ENCODE measurements around the gene SPP1.
"Not testable (repeated sequence)": the region's sequence is repeated elsewhere in the genome, so short reads cannot be mapped to it uniquely, and the experiment has no call there.

The SPP1 gene

DNA sequence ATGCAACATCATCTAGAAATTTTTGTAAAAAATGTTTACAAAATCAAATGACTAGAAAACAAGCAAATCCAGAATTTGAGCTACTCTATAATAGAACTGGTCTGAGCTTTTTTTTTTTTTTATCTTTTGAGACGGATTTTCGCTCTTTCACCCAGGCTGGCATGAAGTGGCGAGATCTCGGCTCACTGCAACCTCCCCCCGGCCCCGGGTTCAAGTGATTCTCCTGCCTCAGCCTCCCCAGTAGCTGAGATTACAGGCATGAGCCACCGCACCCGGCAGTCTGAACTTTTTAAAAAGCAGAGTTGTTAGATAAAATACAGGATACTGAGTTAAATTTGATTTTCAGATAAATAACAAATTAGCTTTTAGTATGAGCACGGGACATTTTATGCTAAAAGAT lies 11.0 kb downstream of the SPP1 start:
- no peak for DNase-seq (ENCODE audit: low read depth, low spot score)

DNA sequence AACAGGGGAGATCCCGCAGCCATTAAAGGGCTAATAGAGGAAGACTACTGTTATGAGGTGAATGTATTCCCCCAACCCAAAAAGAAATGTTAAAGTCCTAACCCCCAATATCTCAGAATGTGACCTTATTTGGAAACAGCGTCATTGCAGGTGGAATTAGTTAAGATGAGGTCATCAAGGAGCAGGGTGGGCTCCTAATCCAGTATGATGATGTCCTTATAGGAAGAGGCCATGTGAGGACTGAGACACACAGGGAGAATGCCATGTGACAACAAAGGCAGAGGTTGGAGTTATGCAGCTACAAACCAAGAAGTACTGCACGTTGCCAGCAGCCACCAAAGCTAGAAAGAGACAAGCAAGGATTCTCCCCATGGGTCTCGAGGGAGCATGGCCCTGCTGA lies 14.3 kb downstream of the SPP1 start:
- no peak for DNase-seq (ENCODE audit: low read depth, low spot score)

GRCh38 chr4:87995435-87995834 lies 19.9 kb downstream of the SPP1 start:
- DNase-seq (ENCODE audit: low read depth, low spot score), result no peak

DNA sequence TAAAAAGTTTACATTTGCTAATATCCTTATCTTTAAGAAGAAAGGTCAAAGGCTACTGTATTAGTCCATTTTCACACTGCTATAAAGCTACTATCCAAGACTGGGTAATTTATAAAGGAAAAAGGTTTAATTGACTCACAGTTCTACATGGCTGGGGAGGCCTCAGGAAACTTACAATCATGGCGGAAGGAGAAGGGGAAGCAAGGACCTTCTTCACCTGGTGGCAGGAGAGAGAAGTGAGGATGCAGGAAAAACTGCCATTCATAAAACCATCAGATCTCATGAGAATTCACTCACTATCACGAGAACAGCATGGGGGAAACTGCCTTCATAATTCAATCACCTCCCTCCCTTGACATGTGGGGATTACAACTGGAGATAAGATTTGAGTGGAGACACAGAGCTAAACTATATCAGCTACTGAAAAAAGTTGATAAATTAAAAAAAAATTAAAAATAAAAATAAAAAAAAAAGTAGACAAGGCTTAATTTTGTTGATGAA lies 23.7 kb downstream of the SPP1 start:
- not testable (repeated sequence) for DNase-seq (ENCODE audit: low read depth, low spot score)

DNA sequence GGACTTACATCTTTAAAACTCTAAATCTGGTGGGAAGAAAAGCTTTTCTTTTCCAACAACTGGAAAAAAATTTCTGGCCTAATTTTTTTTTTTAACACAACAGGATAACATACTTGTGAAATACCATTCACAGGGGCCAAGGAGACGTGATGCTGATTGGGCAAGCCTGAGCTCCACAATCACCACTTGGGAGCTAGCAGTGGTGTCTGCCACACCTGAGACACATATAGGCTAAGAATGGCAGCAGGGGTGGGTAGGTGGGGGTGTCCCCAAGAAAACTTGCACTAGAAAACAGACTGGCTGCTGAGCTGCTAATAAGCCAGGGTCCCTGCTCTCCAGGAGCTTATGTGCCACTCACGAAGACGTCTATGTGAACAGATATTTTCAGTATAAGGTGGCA lies 26.4 kb downstream of the SPP1 start:
- DNase-seq (ENCODE audit: low read depth, low spot score), result no peak

- DNase-seq (ENCODE audit: low read depth, low spot score), result no peak
Observed at GRCh38 chr4:88002786-88003185, 27.3 kb downstream of the SPP1 start.

GRCh38 chr4:88003261-88003660 lies 27.7 kb downstream of the SPP1 start:
- DNase-seq (ENCODE audit: low read depth, low spot score), result no peak

GRCh38 chr4:88005076-88005475 lies 29.6 kb downstream of the SPP1 start:
- no peak for DNase-seq (ENCODE audit: low read depth, low spot score)

- DNase-seq (ENCODE audit: low read depth, low spot score), result no peak
Observed at GRCh38 chr4:88005946-88006345, 30.4 kb downstream of the SPP1 start.

- DNase-seq (ENCODE audit: low read depth, low spot score), result no peak
Observed at GRCh38 chr4:88006956-88007303, 31.4 kb downstream of the SPP1 start.

DNA sequence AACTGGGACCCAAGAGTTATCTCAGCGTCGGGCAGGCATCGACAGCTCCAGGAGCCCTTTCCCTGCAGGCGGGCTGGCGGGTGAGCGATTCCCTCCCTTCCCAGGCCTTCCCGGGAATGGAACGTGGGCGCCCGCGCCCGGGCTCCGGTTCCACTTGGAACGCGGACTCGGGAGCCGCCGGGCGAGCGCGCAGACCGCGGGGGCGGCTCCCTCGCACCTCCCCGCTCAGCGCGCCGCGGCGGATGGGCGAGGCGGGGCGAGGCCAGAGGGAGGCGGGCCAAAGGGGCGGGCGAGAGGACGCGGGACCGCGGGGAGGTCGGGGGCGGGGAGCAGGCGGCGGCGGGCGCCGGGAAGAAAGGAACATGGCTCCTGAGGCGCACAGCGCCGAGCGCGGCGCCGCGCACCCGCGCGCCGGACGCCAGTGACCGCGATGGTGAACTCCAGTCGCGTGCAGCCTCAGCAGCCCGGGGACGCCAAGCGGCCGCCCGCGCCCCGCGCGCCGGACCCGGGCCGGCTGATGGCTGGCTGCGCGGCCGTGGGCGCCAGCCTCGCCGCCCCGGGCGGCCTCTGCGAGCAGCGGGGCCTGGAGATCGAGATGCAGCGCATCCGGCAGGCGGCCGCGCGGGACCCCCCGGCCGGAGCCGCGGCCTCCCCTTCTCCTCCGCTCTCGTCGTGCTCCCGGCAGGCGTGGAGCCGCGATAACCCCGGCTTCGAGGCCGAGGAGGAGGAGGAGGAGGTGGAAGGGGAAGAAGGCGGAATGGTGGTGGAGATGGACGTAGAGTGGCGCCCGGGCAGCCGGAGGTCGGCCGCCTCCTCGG lies 32.0 kb downstream of the SPP1 start, which contains the start of gene PKD2:
PKD2 (plus strand) TSS at position 332 of the 818 bp plus-strand sequence; CDS start at position 431, 99 bp downstream.
- peak; percentile 38 for DNase-seq (ENCODE audit: low read depth, low spot score)

- DNase-seq (ENCODE audit: low read depth, low spot score), result no peak
Observed at GRCh38 chr4:88008122-88008742, 32.7 kb downstream of the SPP1 start.

DNA sequence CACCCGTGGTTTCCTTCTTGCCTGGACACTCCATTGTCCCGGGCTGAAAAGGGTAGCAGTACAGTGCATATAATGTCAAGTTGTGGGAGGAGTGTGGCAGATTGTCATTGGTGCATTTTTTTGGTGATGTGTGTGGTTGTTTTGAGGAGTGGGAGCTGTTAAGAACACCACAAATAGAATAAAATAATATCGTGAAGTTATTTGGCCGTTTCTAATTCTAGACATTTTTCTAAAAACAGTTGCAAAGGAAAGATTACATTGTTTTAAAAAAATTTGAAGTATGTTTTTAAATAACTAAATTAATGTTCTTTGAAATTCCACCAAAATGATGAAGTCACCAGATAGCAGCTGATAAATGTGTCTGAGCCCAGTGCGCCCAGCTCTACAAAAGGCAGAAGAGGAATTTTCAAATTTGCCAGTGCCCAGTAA lies 33.2 kb downstream of the SPP1 start:
- DNase-seq (ENCODE audit: low read depth, low spot score), result no peak

GRCh38 chr4:88009871-88010270 lies 34.4 kb downstream of the SPP1 start:
- no peak for DNase-seq (ENCODE audit: low read depth, low spot score)

- DNase-seq (ENCODE audit: low read depth, low spot score), result no peak
Observed at GRCh38 chr4:88010966-88011365, 35.5 kb downstream of the SPP1 start.

- DNase-seq (ENCODE audit: low read depth, low spot score), result no peak
Observed at GRCh38 chr4:88012647-88013046, 37.1 kb downstream of the SPP1 start.

- DNase-seq (ENCODE audit: low read depth, low spot score), result no peak
Observed at GRCh38 chr4:88014386-88014905, 38.9 kb downstream of the SPP1 start.

GRCh38 chr4:88015659-88016295 lies 40.3 kb downstream of the SPP1 start:
- DNase-seq (ENCODE audit: low read depth, low spot score), result no peak

GRCh38 chr4:88017516-88018297 lies 42.2 kb downstream of the SPP1 start:
- DNase-seq (ENCODE audit: low read depth, low spot score), result no peak

DNA sequence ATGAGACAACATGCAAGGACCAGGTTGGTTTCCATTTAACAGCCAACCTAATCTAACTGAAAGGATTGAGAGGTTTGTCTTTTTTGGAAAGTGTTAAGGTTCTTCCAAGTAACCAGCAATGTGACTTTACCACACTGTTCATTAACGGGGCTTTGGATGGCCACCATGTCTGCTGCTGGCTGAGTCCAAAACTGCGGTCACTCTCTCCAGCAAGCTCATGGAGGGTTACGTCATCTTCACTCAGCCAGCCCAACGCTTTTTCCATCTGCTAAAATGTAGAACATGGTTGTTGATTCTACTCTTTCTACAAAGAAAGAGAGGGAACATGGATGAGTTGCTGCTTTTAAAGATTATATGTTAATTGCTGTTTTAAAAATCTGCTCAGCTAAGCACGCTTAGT lies 43.0 kb downstream of the SPP1 start:
- DNase-seq (ENCODE audit: low read depth, low spot score), result no peak

DNA sequence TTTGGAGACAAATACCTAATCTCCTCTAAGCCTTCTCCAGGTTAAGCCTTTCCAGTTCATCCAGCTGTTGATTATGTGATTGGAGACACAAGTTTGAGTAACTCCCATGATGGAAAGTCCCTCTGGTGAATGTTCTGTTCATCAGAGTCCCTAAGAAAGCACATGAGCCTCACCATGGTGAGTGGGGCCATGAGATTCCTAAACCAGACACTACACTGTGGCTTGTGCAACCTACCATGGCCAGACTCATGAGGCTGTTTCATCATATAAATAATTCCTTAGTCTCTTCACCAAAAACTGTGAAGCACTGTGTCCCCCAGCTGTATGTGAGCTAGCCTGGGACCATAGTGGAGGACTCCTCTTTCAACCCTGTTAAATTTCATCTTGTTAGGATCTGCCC lies 46.3 kb downstream of the SPP1 start:
- no peak for DNase-seq (ENCODE audit: low read depth, low spot score)

- DNase-seq (ENCODE audit: low read depth, low spot score), result no peak
Observed at GRCh38 chr4:88022289-88022688, 46.8 kb downstream of the SPP1 start.

Measured in activated naive CD8-positive, alpha-beta T cell treated with anti-CD3 and anti-CD28 coated beads, Interleukin-2, amount 50 U/mL, for 16 hours (primary cell).